WI38 (cell line): ENCODE measurements around the gene ADGRL2.
"Not testable (repeated sequence)": the region's sequence is repeated elsewhere in the genome, so short reads cannot be mapped to it uniquely, and the experiment has no call there.

Experiments
- H3K4me3 ChIP-seq: 2 replicates; pipeline ENCODE4 v1.5.1; 2011; ENCODE audit warnings: low read depth, mild to moderate bottlenecking, control low read depth, low read length
- TF ChIP-seq, protein P1 (sequence below): IDR thresholded peaks from 2 replicates; pipeline ENCODE4 v1.5.1; 2012; ENCODE audit warnings: low read depth, mild to moderate bottlenecking, control low read depth, low read length

The ADGRL2 gene

GRCh38 chr1:81869307-81869706 lies 68.6 kb downstream of the ADGRL2 start:
- no peak overlapping the region for H3K4me3 ChIP-seq
- TF ChIP-seq, protein P1, sequence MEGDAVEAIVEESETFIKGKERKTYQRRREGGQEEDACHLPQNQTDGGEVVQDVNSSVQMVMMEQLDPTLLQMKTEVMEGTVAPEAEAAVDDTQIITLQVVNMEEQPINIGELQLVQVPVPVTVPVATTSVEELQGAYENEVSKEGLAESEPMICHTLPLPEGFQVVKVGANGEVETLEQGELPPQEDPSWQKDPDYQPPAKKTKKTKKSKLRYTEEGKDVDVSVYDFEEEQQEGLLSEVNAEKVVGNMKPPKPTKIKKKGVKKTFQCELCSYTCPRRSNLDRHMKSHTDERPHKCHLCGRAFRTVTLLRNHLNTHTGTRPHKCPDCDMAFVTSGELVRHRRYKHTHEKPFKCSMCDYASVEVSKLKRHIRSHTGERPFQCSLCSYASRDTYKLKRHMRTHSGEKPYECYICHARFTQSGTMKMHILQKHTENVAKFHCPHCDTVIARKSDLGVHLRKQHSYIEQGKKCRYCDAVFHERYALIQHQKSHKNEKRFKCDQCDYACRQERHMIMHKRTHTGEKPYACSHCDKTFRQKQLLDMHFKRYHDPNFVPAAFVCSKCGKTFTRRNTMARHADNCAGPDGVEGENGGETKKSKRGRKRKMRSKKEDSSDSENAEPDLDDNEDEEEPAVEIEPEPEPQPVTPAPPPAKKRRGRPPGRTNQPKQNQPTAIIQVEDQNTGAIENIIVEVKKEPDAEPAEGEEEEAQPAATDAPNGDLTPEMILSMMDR, result no peak

GRCh38 chr1:81871091-81871490 lies 70.4 kb downstream of the ADGRL2 start:
- not testable (repeated sequence) for H3K4me3 ChIP-seq

- TF ChIP-seq, protein P1, result no peak
Measured at GRCh38 chr1:81873946-81874345, 73.2 kb downstream of the ADGRL2 start.

GRCh38 chr1:81874461-81874860 lies 73.7 kb downstream of the ADGRL2 start:
- TF ChIP-seq, protein P1, result no peak
- H3K4me3 ChIP-seq, result no peak overlapping the region

More at GRCh38 chr1:81873946-81874345, 73.2 kb downstream of the ADGRL2 start:
- no peak overlapping the region for H3K4me3 ChIP-seq

GRCh38 chr1:81874940-81875339 lies 74.2 kb downstream of the ADGRL2 start:
- TF ChIP-seq, protein P1, result no peak
- no peak overlapping the region for H3K4me3 ChIP-seq

DNA sequence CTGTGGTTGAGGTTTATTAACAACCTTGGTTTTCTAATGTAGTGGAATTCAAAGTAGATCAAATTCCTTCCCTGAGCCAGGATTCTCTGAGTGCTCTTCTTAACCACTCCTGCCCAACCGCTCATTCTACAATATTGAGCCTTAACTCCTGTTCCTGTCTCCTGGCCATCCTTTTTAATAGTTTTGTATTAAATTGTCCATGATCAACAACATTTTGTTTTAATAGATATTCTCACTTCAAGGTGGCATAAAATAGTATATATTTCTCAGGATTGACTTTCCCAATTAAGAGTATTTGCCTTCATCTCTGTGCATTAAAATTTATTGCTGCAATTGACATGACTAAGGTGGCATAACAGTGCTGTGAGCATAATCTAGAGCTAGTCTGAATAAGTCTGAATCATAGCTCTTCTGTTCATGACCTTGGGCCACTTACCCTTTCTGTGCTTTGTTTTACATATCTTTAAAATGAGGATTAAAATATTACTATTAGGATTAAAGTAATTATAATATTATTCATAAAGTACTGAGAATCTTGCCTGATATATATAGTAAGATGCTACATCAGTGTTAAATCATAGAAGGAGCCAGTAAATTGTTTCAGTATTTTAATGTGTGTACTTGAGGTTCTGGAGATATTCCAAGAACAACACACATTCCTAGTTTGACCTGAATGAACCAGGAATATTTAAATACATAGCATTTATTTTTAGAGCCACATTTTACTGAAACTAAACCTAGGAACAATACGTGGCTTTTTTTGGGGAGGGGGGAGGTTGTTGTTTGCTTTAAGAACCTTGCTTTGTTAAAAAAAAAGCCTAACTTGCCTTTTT lies 76.4 kb downstream of the ADGRL2 start:
- TF ChIP-seq, protein P1, result no peak
- H3K4me3 ChIP-seq, result no peak overlapping the region

GRCh38 chr1:81877940-81878339 lies 77.2 kb downstream of the ADGRL2 start:
- H3K4me3 ChIP-seq, result no peak overlapping the region
- TF ChIP-seq, protein P1, result no peak
